Measurements from ENCODE around the gene ASCL4.

The ASCL4 gene

GRCh38 chr12:107736914-107737313 lies 37.6 kb upstream of the ASCL4 start:
- TF ChIP-seq CTCF (IDR thresholded peaks at IDR 0.05), result no peak

DNA sequence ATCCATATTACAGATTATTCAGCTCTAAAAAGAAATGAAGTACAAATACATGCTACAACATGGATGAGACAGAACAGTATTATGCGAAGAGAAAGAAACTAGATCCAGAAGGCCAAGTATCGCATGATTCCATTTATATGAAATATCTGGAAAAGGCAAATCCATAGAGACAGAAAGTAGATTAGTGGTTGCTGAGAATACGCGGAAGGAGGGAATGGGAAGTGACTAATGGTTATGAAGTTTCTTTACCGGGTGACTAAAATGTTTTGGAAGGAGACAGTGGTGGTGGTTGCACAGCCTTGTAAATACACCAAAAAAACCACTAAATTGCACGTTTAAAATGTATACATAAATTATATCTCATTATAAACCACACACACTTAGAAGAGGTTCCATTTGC lies 26.0 kb upstream of the ASCL4 start:
- H3K4me3 ChIP-seq, result no peak overlapping the region
- TF ChIP-seq CTCF (IDR thresholded peaks at IDR 0.05), result no peak
- no peak for DNase-seq (ENCODE audit: low spot score)
- H3K27ac ChIP-seq, result no peak overlapping the region

More at GRCh38 chr12:107736914-107737313, 37.6 kb upstream of the ASCL4 start:
- no peak for DNase-seq (ENCODE audit: low spot score)
- Histone ChIP-seq H3K4me3 (no peak overlapping the region), H3K27ac (no peak overlapping the region)

DNA sequence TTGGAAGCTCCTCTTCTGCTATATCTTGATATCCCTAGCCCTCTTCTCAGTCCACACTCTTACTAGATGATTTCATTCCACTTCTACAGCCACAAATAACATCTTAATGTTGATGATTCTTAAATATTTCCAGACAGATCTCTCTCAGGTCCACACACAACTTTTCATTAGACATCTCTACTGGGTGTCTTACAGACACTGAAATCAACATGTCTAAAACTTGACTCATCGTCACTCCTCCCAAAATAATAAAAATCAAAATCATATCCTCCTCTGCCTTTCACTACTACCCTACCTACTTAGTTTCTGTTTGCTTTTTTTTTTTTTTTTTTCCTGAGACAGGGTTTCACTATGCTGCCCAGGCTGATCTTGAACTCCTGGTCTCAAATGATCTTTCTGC lies 25.4 kb upstream of the ASCL4 start:
- TF ChIP-seq CTCF (IDR thresholded peaks at IDR 0.05), result no peak
- no peak for DNase-seq (ENCODE audit: low spot score)
- H3K4me3 ChIP-seq, result no peak overlapping the region
- no peak overlapping the region for H3K27ac ChIP-seq

DNA sequence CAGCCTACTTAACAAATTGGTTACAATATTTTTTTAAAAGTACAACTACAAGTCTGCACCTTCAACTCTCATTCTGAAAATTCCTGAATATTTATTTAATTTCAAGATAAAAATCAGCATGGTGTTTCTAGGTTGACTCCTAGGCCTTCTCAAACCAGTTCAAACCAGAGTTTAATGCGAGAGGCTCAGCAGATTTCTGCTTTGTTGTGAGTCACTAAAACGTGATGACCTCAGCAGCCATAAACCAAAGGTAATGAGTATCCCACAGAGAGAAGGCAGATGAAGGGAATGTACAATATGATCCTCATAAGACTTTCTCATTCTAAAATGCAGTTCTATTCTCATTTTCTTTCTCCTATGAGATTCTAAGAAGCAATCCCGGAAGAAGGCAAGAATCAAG lies 15.1 kb upstream of the ASCL4 start:
- peak overlapping the region; percentile 85 for H3K4me3 ChIP-seq
- DNase-seq (ENCODE audit: low spot score), result no peak
- H3K27ac ChIP-seq, result no peak overlapping the region
- TF ChIP-seq CTCF (IDR thresholded peaks at IDR 0.05), result no peak

GRCh38 chr12:107760207-107760808 lies 14.2 kb upstream of the ASCL4 start:
- DNase-seq (ENCODE audit: low spot score), result peak; percentile 77
- Histone ChIP-seq H3K27ac (peak overlapping the region; percentile 42 to 84), H3K4me3 (peak overlapping the region; percentile 85)
- no peak for TF ChIP-seq CTCF (IDR thresholded peaks at IDR 0.05)

GRCh38 chr12:107760809-107761501 lies 13.5 kb upstream of the ASCL4 start, which contains the start of gene PRDM4:
PRDM4 (minus strand) TSS chr12:107761137; CDS start chr12:107760515, 622 bp downstream.
- peak; percentile 95 for DNase-seq (ENCODE audit: low spot score)
- peak within 1 kb of the TSS; percentile 85 for H3K4me3 ChIP-seq
- TF ChIP-seq CTCF (IDR thresholded peaks at IDR 0.05), result no peak

GRCh38 chr12:107761502-107761904 lies 13.0 kb upstream of the ASCL4 start:
- TF ChIP-seq CTCF (IDR thresholded peaks at IDR 0.05), result no peak
- no peak for DNase-seq (ENCODE audit: low spot score)
- H3K27ac ChIP-seq, result peak overlapping the region; percentile 33 to 84

More at GRCh38 chr12:107760809-107761501, 13.5 kb upstream of the ASCL4 start, which contains the start of gene PRDM4:
- peak within 1 kb of the TSS; percentile 42 to 84 for H3K27ac ChIP-seq

More at GRCh38 chr12:107761502-107761904, 13.0 kb upstream of the ASCL4 start:
- peak overlapping the region; percentile 85 for H3K4me3 ChIP-seq
